HG03571 (cell line): ENCODE data around the gene B3GNT8.
"Not testable (repeated sequence)": the region's sequence is repeated elsewhere in the genome, so short reads cannot be mapped to it uniquely, and the experiment has no call there.

Experiments
- ATAC-seq: cut with Tn5 transposase; IDR thresholded peaks from one replicate; pipeline ENCODE4 v1.9.1; 2021; ENCODE audit not compliant: unreplicated experiment

The B3GNT8 gene

DNA sequence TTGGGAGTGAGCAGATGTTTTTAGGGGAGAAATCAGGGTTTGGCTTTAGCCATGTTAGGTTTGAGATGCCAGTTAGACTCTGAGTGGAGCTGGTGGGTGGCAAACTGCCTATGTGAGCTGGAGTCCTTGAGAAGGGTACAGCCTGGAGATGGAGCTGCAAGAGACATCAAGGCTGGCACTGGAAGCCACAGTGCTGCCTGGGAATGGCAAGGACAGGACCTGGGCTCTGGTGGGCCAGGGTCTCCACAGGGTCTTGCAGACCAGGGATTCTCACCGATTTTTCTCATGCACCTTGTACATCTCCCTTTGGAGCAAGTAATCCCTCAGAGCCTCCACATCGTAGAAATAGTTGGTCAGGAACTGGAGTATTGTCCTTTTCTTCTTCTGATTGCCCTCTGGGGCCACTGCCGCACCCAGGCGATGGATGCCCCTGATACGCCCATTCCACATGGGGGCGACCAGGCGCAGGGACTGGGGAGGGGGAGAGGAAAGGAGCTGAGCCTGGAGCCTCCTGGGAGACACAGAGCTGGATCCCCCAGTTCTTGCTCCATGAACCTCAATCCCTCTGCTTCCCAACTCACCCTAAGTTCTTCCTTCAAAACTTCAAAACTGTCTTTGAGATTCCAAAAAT is 10.9 kb upstream of the B3GNT8 start:
- no peak for ATAC-seq

DNA sequence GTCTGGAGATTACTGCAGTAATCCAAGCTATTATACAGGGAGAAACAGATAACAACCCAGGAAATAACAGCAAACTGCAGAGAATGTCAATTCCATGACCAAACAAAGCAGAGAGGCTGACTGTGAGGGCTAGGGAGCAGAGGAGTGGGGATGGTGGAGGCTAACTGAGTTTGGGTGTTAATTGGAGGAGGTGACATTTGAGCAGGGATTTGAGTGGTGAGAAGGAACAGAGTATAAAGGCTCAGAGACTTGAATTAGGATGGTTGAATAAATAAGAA is 9.4 kb upstream of the B3GNT8 start:
- no peak for ATAC-seq

DNA sequence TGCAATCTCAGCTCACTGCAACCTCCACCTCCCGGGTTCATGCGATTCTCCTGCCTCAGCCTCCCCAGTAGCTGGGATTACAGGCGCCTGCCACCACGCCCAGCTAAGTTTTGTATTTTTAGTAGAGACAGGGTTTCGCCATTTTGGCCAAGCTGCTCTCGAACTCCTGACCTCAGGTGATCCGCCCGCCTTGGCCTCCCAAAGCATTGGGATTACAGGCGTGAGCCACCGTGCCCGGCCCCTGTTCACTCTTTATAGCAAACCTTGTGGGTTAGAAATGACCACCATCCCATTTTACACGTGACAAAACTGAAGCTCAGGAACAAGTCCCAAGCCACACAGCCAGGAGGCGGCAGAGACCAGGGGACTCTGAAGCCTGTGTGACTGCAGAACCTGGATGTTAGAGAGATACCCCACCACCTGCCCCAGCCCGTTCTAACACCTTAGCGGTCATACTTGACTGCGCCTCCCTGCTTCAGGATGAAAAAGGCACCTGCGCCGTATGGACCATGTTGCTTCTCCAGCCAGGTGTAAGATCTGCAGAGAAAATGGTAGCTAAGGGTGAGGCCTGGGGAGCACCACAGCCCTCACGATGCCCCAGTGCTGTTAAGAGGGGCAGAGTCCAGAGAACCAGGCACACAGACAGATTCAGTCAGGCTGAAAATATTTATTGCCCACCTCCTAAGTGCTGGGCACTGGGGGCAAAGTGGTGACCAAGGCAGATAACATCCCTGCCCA is 8.9 kb upstream of the B3GNT8 start:
- ATAC-seq, result no peak

DNA sequence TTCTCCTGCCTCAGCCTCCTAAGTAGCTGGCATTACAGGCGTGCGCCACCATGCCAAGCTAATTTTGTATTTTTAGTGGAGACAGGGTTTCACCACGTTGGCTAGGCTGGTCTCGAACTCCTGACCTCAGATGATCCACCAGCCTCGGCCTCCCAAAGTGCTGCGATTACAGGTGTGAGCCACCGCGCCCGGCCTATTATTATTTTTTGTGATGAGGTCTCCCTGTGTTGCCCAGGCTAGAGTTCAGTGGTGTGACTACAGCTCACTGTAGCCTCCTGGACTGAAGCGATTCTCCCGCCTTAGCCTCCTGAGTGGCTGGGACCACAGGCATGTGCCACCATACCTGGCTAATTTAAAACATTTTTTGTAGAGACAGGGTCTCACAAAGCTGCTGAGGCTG is 8.2 kb upstream of the B3GNT8 start:
- ATAC-seq, result not testable (repeated sequence)

DNA sequence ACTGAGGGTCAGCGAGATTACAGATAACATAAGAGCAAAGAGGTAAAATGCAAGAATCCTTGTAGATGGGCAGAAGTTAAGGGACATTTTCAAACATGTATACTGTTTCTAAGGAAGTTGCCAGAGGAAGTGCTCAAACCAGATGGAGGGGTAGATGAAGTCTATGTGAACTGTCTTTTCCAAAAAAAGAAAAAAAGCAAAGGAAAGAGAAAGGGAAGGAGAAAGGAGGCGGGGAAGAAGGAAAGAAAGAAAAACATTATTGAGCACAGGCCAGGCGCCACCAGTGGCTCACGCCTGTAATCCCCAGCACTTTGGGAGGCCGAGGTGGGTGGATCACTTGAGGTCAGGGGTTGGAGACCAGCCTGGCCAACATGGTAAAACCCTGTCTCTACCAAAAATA is 7.3 kb upstream of the B3GNT8 start:
- no peak for ATAC-seq

DNA sequence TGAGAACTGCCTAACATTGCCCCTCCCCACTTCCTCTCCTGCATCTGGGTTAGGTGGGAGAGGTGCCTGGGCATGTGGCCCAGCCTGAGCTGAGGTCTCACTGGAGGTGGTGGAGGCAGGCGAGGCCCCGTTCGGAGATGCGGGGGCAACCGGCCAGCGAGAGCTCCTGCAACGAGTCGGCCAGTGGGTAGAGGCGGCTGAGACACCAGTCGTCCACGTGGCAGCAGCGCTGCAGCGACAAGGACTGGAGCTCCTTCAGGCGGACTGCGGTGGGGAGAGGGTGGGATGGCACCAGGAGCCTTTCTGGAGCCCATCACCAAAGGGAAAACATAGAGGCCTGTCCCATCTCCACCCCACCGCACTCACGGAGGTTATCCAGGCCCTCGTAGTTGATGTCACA is 6.0 kb upstream of the B3GNT8 start:
- no peak for ATAC-seq

DNA sequence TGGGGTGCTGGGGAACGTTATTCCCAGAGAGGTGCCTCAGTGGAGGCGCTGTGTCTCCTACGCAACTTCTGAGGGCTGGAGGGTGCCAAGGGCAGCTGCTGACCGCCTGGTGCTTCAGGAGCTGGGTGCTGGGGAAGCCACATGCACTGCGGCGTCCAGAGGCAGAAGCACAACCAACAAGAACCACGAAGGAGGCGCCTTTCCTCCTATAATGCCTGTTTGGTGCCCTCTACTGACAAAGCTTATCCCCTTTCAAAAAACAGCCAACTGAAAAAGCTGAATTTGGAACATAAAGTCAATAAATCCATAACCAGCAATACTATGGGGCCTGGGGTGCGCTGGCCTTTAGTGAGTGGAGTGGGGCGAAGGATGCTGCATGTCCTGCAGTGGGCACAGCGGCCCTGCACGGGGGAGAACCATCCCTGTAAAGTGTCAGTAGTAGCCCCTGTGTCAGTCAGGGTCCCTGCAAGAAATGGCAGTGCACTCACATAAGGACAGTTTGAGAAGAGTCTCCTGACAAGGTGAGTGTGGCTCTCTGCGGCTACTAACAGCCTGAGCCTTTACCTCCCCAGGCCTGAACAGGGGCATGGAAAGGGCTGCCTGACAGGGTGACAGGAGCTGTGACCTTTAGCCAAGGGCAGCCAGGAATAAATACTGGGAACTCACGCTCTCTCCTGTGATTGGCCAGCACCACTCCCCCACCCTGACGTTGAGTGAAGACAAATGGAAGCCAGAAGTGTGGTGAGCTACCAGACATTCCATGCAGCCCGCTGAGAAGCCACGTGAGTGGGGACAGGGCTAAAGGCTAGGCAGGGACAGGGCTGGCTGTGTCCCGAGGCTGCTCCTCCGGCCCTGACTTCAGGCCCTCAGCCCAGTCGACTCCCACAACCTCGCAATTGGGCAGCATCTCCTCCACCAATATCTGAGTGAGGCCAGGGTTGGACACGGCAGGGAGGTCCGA is 4.5 kb upstream of the B3GNT8 start:
- ATAC-seq, result no peak

DNA sequence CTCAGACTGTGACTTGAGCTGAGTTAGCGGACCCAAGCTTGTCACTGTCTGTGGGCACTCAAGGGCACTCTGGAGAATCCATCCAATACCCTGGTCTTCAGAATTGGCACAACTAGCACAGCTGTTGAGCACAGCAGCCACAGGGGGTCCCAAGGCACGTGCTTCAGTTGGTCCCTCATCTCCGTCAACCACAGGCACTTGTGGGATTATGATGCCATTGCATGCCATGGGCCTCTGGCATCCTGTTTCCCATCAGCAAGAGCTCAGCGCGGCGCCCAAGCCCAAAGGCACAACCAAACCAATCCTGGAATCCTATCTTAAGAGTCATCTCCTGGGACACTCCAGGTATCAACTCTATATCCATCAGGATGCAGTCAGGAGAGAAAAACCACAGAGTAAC is 3.7 kb upstream of the B3GNT8 start:
- ATAC-seq, result no peak

DNA sequence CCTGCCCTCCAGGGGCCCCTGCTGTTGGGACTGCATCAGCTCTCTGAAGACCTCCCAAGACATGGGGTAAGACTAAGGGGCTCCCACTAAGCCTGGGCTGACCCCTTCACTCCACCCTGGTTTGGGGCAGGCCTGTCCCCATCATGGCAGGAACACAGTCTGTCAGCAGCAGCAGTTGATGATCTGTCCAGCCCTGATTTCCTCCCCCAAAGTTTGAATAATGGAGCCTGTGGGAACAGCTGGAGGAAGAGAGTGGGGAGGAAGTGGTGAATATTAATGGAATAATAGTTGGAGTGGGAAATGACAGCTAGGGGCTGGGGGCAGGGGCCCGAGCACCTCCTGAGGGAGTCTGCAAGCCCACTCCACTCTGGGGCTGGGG is 1.3 kb upstream of the B3GNT8 start:
- no peak for ATAC-seq

DNA sequence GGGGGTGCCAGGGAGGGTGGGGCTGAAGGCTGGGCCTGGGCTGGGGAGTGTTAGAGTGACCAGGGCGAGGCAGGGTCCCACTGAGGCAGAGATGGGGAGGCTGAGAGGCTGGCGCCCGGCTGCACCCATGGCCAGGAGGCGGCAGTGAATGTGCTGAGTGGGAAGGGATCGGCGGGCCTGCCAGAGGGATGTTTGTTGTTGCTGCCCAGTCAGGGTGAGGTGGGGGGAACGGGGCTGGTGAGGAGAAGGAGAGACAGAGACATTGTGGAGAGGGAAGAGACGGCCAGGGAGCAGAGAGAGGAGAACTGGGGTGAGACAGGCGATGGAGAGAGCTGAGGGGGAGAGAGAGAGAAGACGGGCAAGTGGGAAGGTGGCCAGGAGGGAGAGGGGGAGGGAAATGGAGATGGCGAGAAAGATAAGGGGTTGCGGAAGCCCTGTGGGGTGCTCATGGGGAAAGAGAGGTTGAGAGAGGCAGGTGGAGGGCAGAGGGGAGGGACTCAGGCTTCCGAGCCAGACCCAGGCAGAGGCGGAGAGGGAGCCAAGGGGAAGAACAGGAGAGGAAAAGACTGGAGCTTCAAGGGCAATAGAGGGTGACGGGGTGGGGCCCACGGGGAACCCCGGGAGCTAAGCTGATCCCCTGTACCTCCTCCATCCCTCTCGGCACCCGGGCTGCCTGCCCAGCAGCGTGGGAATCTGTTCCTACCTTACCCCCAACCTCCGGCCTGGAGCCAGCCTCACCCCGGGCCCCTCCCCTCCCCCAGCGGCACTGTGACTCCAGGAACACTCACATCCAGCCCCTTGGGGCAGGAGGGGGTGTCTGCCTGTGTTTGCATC is 690 bp upstream of the B3GNT8 start:
- ATAC-seq, result no peak

DNA sequence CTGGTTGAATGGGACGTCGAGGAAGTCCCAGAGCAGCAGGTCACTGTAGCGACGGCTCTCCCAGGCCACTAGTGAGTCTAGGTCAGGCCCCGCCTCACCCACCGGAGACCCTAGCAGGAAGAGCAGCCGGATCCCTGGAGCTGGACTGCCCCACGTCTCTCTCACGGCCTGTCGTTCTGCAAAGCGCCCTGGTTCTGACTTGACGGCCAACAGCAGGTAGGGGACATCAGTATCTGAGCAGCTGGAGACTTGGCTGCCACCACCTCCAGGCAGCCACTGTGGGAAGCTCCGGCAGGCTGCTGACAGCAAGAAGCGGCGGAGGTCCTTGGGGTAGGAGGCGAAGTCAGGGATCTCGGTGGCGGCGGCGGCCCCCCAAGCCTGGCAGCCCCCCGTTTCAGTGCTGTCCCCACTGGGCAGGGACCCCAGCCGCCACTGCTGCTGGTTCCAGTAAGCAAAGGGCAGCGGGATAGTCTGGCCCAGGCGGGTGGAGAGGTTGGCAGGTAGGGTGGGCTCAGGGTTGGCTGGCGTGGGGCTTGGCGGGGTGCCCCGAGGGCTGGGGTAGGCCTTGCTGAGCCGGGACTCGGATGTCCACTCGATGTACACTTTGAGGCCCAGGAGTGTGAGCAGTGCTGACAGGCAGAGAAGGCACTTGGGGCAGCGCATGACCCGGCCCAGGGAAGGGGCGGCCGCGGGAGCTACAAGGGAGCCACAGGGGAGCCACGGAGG is 895 bp downstream of the B3GNT8 start:
- ATAC-seq, result no peak

DNA sequence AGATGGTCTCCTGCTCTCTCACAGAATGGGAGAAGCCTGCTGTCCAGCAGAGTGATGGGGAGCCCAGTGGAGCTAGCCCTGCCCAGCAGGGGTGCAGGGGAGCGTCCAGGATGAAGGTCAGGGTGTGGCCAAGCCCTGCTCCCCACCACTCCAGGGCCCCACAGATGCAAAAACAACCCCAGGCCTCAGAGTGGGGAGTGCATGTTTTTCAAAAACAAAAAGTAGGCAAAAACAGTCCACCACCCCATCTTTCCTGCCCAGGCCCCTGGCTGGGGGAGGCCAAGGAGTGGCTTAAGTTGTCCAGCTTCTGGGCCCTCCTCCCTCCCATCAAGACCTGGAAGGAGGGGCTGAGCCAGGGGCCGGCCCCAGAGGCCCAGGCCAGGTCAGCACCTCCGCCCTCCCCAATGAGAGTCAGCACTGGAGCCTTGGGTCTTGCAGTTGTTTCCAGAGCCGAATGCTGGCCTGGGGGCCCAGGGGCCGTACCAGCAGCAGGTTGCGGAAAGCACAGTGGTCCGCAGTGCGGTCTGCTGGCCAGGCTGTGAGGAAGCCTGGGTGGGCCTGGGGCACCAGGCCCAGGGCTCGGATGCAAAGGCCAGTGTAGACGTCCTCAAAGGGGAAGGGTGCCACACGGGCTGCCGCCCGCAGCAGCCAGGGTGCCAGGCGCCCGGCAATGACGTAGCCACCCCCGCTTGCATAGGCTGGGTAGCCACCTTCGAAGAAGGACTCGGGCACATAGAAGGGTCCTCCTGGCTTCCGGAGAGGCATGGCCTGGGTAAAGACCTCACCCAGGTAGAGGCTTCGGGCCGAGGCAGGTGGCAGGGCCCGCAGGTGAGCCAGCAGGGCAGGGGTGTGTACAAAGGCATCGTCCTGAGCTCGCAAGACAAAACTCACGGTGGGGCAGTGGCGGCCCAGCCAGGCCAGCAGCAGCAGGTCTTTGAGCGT is 1.7 kb downstream of the B3GNT8 start:
- no peak for ATAC-seq

DNA sequence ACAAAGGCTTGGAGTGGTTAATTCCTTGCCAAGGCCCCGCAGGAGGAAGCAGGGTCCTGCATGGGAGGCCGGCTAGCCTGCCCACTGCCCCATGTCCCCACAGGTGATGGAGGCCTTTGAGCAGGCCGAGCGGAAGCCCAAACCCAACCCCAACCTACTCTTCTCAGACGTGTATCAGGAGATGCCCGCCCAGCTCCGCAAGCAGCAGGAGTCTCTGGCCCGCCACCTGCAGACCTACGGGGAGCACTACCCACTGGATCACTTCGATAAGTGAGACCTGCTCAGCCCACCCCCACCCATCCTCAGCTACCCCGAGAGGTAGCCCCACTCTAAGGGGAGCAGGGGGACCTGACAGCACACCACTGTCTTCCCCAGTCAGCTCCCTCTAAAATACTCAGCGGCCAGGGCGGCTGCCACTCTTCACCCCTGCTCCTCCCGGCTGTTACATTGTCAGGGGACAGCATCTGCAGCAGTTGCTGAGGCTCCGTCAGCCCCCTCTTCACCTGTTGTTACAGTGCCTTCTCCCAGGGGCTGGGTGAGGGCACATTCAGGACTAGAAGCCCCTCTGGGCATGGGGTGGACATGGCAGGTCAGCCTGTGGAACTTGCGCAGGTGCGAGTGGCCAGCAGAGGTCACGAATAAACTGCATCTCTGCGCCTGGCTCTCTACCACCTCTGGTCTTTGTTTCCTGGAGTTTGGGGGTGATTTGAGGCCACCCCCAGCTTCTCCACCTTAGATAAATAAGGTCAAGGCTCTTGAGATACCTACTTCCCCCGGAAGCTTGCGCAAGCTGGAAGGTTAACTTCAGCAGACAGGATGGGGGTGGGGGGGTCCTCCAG is 2.6 kb downstream of the B3GNT8 start:
- no peak for ATAC-seq

DNA sequence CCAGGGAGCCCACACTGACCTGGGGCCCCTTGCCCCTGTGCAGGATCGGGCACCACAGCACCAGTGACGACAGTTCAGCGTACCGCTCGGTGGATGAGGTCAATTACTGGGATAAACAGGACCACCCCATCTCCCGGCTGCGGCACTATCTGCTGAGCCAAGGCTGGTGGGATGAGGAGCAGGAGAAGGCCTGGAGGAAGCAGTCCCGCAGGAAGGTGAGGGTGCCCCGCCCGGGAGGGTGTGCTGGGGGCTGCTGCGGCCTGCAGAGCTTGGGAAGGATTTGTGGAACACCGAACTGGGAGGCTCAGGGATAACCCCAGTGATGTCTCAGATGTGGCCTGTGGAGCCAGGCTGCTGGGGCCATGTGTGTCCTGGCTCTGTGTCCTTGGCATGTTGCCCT is 4.2 kb downstream of the B3GNT8 start:
- no peak for ATAC-seq

DNA sequence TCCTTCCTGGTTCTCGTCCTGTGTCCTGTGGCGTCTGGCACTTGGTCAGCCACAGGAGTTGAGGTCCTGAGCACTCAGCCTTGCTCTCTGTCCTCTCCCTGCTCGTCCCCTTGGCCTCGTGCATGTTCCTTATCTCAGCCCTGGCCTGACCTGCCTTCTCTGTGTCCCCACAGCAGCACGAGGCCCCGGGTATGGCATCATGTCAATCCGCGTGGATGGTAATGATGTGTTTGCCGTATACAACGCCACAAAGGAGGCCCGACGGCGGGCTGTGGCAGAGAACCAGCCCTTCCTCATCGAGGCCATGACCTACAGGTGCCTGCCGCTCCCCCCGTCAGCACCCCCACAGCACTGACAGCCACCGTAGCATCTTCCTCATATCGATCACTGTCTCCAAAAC is 4.7 kb downstream of the B3GNT8 start:
- ATAC-seq, result no peak

DNA sequence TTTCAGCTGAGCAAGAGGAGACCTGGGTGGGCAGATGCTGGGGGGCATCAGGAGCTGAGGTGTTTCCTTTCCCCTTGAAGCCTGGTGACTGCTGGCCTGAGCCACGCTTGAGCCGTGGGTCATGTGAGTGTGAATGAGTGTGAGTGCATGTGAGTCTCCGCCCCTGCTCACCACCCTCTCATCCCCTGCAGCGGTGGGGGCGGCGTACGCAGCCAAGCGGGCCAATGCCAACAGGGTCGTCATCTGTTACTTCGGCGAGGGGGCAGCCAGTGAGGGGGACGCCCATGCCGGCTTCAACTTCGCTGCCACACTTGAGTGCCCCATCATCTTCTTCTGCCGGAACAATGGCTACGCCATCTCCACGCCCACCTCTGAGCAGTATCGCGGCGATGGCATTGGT is 5.2 kb downstream of the B3GNT8 start:
- ATAC-seq, result no peak

DNA sequence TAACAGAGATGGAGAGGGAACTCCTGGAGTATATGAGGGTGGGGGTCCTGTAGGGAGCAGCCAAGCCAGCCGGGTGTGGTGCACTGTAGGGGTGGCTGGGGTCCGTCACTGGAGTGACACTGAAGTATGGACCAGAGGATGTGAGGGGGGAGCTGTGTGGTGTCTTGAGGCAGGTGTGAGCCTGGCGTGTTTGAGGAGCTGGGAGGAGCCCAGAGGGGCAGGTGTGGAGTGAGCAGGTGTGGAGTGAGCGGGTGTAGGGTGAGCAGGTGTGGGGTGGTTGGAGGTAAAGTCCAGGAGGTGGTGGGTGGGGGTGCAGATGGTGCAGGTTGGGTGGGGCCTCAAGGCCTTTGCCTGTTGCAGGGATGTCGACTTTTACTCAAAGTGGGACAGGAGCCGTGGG is 5.9 kb downstream of the B3GNT8 start:
- no peak for ATAC-seq

DNA sequence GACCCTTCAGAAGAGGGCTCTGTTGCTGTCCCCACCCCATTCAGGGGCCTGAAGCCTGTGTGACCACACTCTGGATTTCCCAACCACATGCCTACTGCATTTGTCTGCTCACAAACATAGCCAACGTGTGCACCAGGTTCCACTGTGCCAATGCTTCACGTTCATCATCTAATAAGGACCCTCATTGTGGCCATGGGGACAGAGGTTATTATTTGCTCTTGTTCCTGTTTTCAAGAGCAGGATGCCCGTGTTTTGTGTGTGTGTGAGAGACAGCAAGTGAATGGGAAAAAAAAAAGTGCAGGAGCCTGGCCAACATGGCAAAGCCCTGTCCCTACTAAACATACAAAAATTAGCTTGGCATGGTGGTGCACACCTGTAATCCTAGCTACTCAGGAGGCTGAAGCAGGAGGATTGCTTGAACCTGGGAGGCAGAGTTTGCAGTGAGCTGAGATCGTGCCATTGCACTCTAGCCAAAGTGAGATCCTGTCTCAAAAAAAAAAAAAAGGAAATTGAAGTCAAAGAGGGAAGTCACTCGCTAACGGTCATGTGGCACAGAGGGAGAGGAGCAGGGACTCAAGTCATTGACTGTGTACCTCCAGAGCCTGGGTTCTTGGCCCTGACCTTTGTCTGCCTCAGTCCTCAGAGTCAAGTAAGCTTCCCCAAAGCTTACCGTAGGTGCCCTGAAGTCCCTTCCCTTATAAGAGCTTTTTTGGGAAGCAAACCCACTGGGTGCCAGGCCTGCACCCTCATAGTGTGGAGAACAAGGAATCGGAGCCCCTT is 6.9 kb downstream of the B3GNT8 start:
- no peak for ATAC-seq
